Measurements from ENCODE around the gene ATL1. TPM values are rescaled to one million over a fixed set of nuclear protein-coding genes. Genes with fewer than 3 reads are reported as not detected.

Gene ATL1
- total RNA-seq, 2 experiments from 2014 or later, result 0.82 to 1.6 TPM

GRCh38 chr14:50601394-50601793 is 41.4 kb downstream of the ATL1 start:
- Histone ChIP-seq H2AFZ (ENCODE audit: low read length) (0 out of 2 replicates have a peak overlapping the region, but pooled peaks have one; percentile 12), H3K4me1 (ENCODE audit: insufficient read depth, low read length, poor library complexity, severe bottlenecking) (no peaks in the 10 kb centered on the region), H3K9me3 (ENCODE audit: low read length) (no peaks in the 10 kb centered on the region), H4K20me1 (ENCODE audit: insufficient read depth, low read length) (no peaks in the 10 kb centered on the region), H3K36me3 (ENCODE audit: insufficient read depth, low read length) (no peaks in the 10 kb centered on the region), H3K27ac (ENCODE audit: low read depth, low read length, poor library complexity, severe bottlenecking) (no peak overlapping the region), H3K4me3 (ENCODE audit: low read depth, low read length, poor library complexity, severe bottlenecking) (no peak overlapping the region), H3K9me2 (ENCODE audit: insufficient read depth, low read length) (no peaks in the 10 kb centered on the region), H3K79me2 (ENCODE audit: insufficient read depth, low read depth, low read length) (no peaks in the 10 kb centered on the region), H3K4me2 (ENCODE audit: low read length) (no peak overlapping the region)
- TF ChIP-seq CTCF (conservative IDR thresholded peaks at IDR 0.05; ENCODE audit: low read length), result no peak
- POLR2A ChIA-PET, result interaction anchor here (0.6 to 1.3 kb wide), 5 partner anchors 15 to 409 kb away, joined by 3 to 14 read pairs (median 4); no protein-coding TSS in a partner anchor
- intact Hi-C loops (cut with micrococcal nuclease; ENCODE audit: unreplicated experiment), result loop anchor here (2.0 to 10.0 kb wide), 2 partner anchors 259 to 613 kb away; no protein-coding TSS in a partner anchor
- BruUV-seq (replicated peaks), result no TSS peak
- DNase-seq (ENCODE audit: low spot score), result no peak
- CTCF ChIA-PET (ENCODE audit: unreplicated experiment), result interaction anchor here (0.7 to 1.1 kb wide), 2 partner anchors 22 to 190 kb away, joined by 3 read pairs; no protein-coding TSS in a partner anchor

GRCh38 chr14:50602035-50602434 is 42.1 kb downstream of the ATL1 start:
- peak overlapping the region; percentile 12; the same call in 1 of the 2 replicates for H2AFZ ChIP-seq (ENCODE audit: low read length)
- no peaks in the 10 kb centered on the region for H3K4me1 ChIP-seq (ENCODE audit: insufficient read depth, low read length, poor library complexity, severe bottlenecking)
- H3K36me3 ChIP-seq (ENCODE audit: insufficient read depth, low read length), result no peaks in the 10 kb centered on the region
- H3K4me3 ChIP-seq (ENCODE audit: low read depth, low read length, poor library complexity, severe bottlenecking), result no peak overlapping the region
- no peaks in the 10 kb centered on the region for H4K20me1 ChIP-seq (ENCODE audit: insufficient read depth, low read length)
- CTCF ChIA-PET (ENCODE audit: unreplicated experiment), result interaction anchor here (1.1 kb wide), 1 partner anchor 23 kb away, joined by 3 read pairs; no protein-coding TSS in a partner anchor
- H3K9me3 ChIP-seq (ENCODE audit: low read length), result no peaks in the 10 kb centered on the region
- BruUV-seq (replicated peaks), result no TSS peak
- intact Hi-C loops (cut with micrococcal nuclease; ENCODE audit: unreplicated experiment), result loop anchor here (10.0 kb wide), 1 partner anchor 613 kb away; no protein-coding TSS in a partner anchor
- no peak for DNase-seq (ENCODE audit: low spot score)
- H3K27ac ChIP-seq (ENCODE audit: low read depth, low read length, poor library complexity, severe bottlenecking), result no peak overlapping the region
- H3K4me2 ChIP-seq (ENCODE audit: low read length), result no peak overlapping the region
- POLR2A ChIA-PET, result no interaction called here
- no peaks in the 10 kb centered on the region for H3K79me2 ChIP-seq (ENCODE audit: insufficient read depth, low read depth, low read length)
- no peaks in the 10 kb centered on the region for H3K9me2 ChIP-seq (ENCODE audit: insufficient read depth, low read length)
- TF ChIP-seq EZH2phosphoT487 (IDR thresholded peaks at IDR 0.05; ENCODE audit: borderline replicate concordance, low read depth, low read length) (no peak), CTCF (conservative IDR thresholded peaks at IDR 0.05; ENCODE audit: low read length) (no peak)

DNA sequence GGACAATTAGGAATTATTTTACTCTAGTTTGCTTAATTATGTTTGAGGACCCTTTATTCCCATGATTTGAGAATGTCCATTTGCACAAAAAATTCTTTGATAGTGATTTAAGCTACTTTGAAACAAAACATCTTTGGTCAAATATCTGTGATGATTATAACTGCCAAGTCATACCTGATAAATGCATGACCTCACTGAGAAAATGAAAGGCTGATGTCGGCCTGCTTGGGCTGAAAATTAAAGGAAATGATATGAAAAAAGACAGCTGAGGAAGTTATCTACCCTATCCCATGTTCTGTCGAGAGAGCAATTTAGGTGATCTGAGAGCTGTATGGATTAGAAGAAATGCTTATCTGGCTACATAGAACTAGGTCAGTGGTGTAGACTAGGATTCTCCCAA is 43.6 kb downstream of the ATL1 start:
- TF ChIP-seq EZH2phosphoT487 (IDR thresholded peaks at IDR 0.05; ENCODE audit: borderline replicate concordance, low read depth, low read length), result no peak
- TF ChIP-seq CTCF (conservative IDR thresholded peaks at IDR 0.05; ENCODE audit: low read length), result no peak
- intact Hi-C loops (cut with micrococcal nuclease; ENCODE audit: unreplicated experiment), result loop anchor here (10.0 kb wide), 1 partner anchor 611 kb away; no protein-coding TSS in a partner anchor
- no peaks in the 10 kb centered on the region for H3K79me2 ChIP-seq (ENCODE audit: insufficient read depth, low read depth, low read length)
- no peaks in the 10 kb centered on the region for H3K9me2 ChIP-seq (ENCODE audit: insufficient read depth, low read length)
- no peak for DNase-seq (ENCODE audit: low spot score)
- H4K20me1 ChIP-seq (ENCODE audit: insufficient read depth, low read length), result no peaks in the 10 kb centered on the region
- BruUV-seq (replicated peaks), result no TSS peak
- no peaks in the 10 kb centered on the region for H3K9me3 ChIP-seq (ENCODE audit: low read length)
- ChIA-PET POLR2A (no interaction called here), CTCF (ENCODE audit: unreplicated experiment) (no interaction called here)
- no peaks in the 10 kb centered on the region for H3K4me1 ChIP-seq (ENCODE audit: insufficient read depth, low read length, poor library complexity, severe bottlenecking)
- no peak overlapping the region for H3K4me3 ChIP-seq (ENCODE audit: low read depth, low read length, poor library complexity, severe bottlenecking)
- no peak overlapping the region for H2AFZ ChIP-seq (ENCODE audit: low read length)
- H3K36me3 ChIP-seq (ENCODE audit: insufficient read depth, low read length), result no peaks in the 10 kb centered on the region
- H3K4me2 ChIP-seq (ENCODE audit: low read length), result no peak overlapping the region
- H3K27ac ChIP-seq (ENCODE audit: low read depth, low read length, poor library complexity, severe bottlenecking), result no peak overlapping the region

Data from OCI-LY7 (cell line).